ENCODE data around the gene RELN. TPM values are rescaled to one million over a fixed set of nuclear protein-coding genes. Genes with fewer than 3 reads are reported as not detected.

RELN gene
- total and polyA plus RNA-seq, 9 donors = 0.68 to 8.7 (median 2.7) TPM

DNA sequence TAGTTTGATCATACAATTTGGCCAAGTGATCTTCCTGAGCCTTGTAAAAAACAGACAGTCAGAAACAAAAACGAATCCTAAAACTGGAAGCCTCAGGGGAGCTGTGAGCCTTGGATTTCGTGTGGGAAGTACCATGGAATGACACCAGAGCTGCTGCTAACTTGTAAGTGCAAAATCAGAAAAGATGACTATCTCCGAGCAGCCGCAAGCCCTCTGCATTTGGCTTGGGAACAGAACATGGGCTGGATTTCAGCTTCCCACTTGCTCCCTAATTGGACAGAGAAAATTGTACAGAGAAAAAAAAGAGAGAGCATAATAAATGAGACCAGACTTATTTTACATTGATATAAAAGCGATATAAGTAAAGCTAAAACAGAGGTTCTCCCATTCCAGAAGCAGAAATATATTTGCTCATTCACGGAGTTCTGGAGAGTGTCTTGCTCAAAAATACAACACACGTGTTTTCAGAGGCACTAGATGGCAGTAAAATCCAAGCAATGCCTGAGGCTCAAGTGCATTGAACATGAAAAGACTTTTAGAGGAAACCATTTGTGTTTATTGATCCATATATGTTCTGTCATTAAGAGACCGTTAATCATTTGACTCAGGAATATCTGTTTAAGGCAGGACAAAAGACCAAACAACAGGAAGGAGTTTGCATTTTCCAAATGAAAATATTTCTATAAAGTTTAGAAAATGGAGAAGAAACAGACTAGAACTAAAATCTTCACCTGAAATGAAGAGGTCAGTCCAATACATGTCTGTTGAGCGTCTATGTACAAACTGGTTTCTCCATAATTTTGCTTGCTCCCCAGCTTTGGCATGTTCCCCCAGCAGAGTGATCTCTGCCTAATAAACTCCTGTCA lies 465.2 kb downstream of the RELN start:
- 11 to 20% (median 11%) methylated on average over 9 of the region's 9 CpGs for WGBS, 3 donors
- Histone ChIP-seq H3K4me1 (ENCODE audit: insufficient read depth) (no peaks in the 10 kb centered on the region), H3K9me3 (no peaks in the 10 kb centered on the region), H3K27ac (no peak overlapping the region), H3K27me3 (no peaks in the 10 kb centered on the region), H3K4me3 (no peak overlapping the region), H3K36me3 (no peaks in the 10 kb centered on the region)
- DNase-seq = no peak
- TF ChIP-seq, protein P1, sequence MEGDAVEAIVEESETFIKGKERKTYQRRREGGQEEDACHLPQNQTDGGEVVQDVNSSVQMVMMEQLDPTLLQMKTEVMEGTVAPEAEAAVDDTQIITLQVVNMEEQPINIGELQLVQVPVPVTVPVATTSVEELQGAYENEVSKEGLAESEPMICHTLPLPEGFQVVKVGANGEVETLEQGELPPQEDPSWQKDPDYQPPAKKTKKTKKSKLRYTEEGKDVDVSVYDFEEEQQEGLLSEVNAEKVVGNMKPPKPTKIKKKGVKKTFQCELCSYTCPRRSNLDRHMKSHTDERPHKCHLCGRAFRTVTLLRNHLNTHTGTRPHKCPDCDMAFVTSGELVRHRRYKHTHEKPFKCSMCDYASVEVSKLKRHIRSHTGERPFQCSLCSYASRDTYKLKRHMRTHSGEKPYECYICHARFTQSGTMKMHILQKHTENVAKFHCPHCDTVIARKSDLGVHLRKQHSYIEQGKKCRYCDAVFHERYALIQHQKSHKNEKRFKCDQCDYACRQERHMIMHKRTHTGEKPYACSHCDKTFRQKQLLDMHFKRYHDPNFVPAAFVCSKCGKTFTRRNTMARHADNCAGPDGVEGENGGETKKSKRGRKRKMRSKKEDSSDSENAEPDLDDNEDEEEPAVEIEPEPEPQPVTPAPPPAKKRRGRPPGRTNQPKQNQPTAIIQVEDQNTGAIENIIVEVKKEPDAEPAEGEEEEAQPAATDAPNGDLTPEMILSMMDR (IDR thresholded peaks at IDR 0.05) = no peak
- TF ChIP-seq EP300 (IDR thresholded peaks at IDR 0.05) = no peak
- no peak for TF ChIP-seq POLR2A (IDR thresholded peaks at IDR 0.05)
- intact Hi-C loops (cut with DNase I) = no loop called here

DNA sequence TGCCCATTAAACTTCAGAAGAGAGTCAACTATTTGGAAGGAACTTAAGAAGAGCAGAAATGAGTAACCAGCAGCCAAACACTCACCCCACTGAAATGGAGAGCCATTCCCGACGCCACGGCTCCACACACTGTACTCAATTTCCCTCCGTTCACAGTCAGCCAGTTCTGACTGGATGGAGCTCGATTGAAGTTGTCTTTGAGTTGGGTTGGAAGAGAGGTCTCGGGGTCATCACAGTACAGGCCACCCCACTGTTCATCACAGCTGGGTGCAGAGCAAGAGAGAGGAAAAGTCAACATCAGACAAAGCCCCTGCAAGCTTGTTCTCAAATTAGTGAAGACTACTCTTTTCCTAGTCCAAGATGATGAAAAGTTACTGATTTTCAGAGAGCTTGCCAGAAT lies 467.5 kb downstream of the RELN start:
- TF ChIP-seq, protein P1 (IDR thresholded peaks at IDR 0.05) = no peak
- TF ChIP-seq POLR2A (IDR thresholded peaks at IDR 0.05) (no peak), EP300 (IDR thresholded peaks at IDR 0.05) (no peak)
- 74 to 86% (median 81%) methylated on average over 6 of the region's 6 CpGs for WGBS, 3 donors

DNA sequence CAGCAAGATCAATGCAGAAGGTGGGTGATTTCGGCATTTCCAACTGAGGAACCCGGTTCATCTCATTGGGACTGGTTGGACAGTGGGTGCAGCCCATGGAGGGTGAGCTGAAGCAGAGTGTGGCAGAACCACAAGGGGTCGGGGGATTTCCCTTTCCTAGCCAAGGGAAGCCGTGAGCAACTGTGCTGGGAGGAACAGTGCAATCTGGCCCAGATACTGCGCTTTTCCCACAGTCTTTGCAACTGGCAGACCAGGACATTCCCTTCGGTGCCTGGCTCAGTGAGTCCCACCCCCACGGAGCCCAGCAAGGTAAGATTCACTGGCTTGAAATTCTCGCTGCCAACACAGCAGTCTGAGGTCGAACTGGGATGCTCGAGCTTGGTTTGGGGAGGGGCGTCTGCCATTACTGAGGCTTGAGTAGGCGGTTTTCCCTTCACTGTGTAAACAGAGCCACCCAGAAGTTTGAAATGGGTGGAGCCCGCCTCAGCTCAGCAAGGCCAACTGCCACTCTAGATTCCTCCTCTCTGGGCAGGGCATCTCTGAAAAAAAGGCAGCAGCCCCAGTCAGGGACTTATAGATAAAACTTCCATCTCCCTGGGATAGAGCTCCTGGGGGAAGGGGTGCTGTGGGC lies 484.8 kb downstream of the RELN start:
- TF ChIP-seq, protein P1 (IDR thresholded peaks at IDR 0.05) = no peak
- TF ChIP-seq POLR2A (IDR thresholded peaks at IDR 0.05) = no peak
- no peak for TF ChIP-seq EP300 (IDR thresholded peaks at IDR 0.05)
- no peak for DNase-seq
- Histone ChIP-seq H3K27ac (no peak overlapping the region), H3K9me3 (no peaks in the 10 kb centered on the region), H3K4me3 (no peak overlapping the region), H3K27me3 (no peaks in the 10 kb centered on the region), H3K36me3 (no peaks in the 10 kb centered on the region), H3K4me1 (ENCODE audit: insufficient read depth) (no peaks in the 10 kb centered on the region)
- intact Hi-C loops (cut with DNase I) = no loop called here
- 67 to 78% (median 78%) methylated on average over 13 of the region's 13 CpGs for WGBS, 3 donors

More for the DNA sequence above, 467.5 kb downstream of the RELN start:
- DNase-seq = no peak
- Histone ChIP-seq H3K27me3 (no peaks in the 10 kb centered on the region), H3K9me3 (no peaks in the 10 kb centered on the region), H3K36me3 (no peaks in the 10 kb centered on the region), H3K4me1 (ENCODE audit: insufficient read depth) (no peaks in the 10 kb centered on the region), H3K27ac (no peak overlapping the region), H3K4me3 (no peak overlapping the region)
- intact Hi-C loops (cut with DNase I) = no loop called here

DNA sequence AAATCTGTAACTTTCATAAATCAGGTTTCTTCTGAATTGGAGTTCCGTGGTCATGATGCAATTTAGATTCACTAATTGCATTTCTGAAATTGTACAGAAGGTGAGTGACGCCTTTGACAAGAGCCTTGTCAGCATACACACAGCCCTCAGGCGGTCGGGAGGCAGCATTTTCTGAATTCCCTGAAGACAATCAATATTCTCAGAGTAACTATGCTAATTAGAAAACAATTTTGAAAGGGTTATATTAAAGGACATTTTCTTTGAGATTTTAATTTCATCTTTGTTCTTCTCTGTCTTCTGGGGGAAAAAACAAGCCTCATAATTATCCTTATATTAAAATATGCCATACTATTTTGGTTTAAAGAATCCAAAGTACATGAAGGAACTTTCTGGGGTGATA lies 488.3 kb downstream of the RELN start:
- Histone ChIP-seq H3K27me3 (no peaks in the 10 kb centered on the region), H3K9me3 (no peaks in the 10 kb centered on the region), H3K4me3 (no peak overlapping the region), H3K27ac (no peak overlapping the region), H3K36me3 (no peaks in the 10 kb centered on the region), H3K4me1 (ENCODE audit: insufficient read depth) (no peaks in the 10 kb centered on the region)
- TF ChIP-seq POLR2A (IDR thresholded peaks at IDR 0.05) = no peak
- TF ChIP-seq, protein P1 (IDR thresholded peaks at IDR 0.05) = no peak
- TF ChIP-seq EP300 (IDR thresholded peaks at IDR 0.05) = no peak
- intact Hi-C loops (cut with DNase I) = no loop called here
- DNase-seq = no peak
- 66 to 83% (median 74%) methylated on average over 4 of the region's 4 CpGs for WGBS, 3 donors
